Lower leg skin (tissue), 3 donors: Measurements from ENCODE around the gene PDE4A.

Source experiments
- CTCF ChIP-seq, 3 donors: fragments of 450-650 bp; IDR thresholded peaks; one replicate each; pipeline ENCODE4 v1.5.1; 2016; ENCODE audit warnings: antibody characterized with exemption in 3 of 3, mild to moderate bottlenecking in 3 of 3, moderate library complexity in 2 of 3
- POLR2A ChIP-seq, 2 donors: fragments of 450-650 bp; IDR thresholded peaks; one replicate each; pipeline ENCODE4 v1.6.1; 2016 to 2017; ENCODE audit warnings: antibody characterized with exemption in 2 of 2, mild to moderate bottlenecking in 1 of 2, moderate library complexity in 1 of 2

GRCh38 chr19:10398819-10399218, 21.5 kb upstream of the PDE4A start:
- TF ChIP-seq CTCF (IDR thresholded peaks at IDR 0.05) (no peak), POLR2A (IDR thresholded peaks at IDR 0.05) (no peak)
